GM12878 (cell line): ENCODE results near the gene C10orf71. TPM values are rescaled to one million over a fixed set of nuclear protein-coding genes. Genes with fewer than 3 reads are reported as not detected.

Source experiments
- ATAC-seq: fragments of 200-7000 bp; cut with Tn5 transposase; 3 replicates; pipeline ENCODE4 v1.9.1; 2020; ENCODE audit warnings: mild to moderate bottlenecking, moderate library complexity
- BruUV-seq: library from RNA; stranded (reverse); fragments of 400-500 nt; replicated peaks from 2 replicates; lab custom pipeline; 2021; lab: Mats Ljungman, UMichigan
- CTCF ChIA-PET: fragments of 300-600 bp; sonication (Branson Sonifier 250); formaldehyde crosslinking; extraction: SDS; loops from one replicate; lab custom pipeline; 2021; ENCODE audit warnings: inconsistent platforms; lab: Yijun Ruan, JAX
- POLR2A ChIA-PET: fragments of 350-600 bp; formaldehyde crosslinking; extraction: SDS; loops from one replicate; lab custom pipeline; 2021; ENCODE audit warnings: inconsistent platforms; lab: Charles Lee
- RAD21 ChIA-PET: fragments of 300-600 bp; sonication (Branson Sonifier 250); formaldehyde crosslinking; loops from one replicate; lab custom pipeline; 2023; ENCODE audit warnings: antibody characterized with exemption; ENCODE audit not compliant: unreplicated experiment; lab: Charles Lee
- SMC1A ChIA-PET: fragments of 300-600 bp; sonication (Branson Sonifier 250); formaldehyde crosslinking; loops from one replicate; lab custom pipeline; 2023; ENCODE audit not compliant: unreplicated experiment, uncharacterized antibody; lab: Charles Lee
- DNase-seq: peaks from one replicate; pipeline ENCODE4 v3.0.0-alpha.2; 2011; ENCODE audit warnings: low read depth, low spot score
- FAIRE-seq: peaks from 3 replicates; lab custom pipeline; 2011; peaks lifted over from hg19 to GRCh38; lab: Jason Lieb, UNC
- H2AFZ ChIP-seq: 2 replicates; pipeline ENCODE4 v1.6.0; 2011; ENCODE audit warnings: low read depth, low read length, control low read depth; ENCODE audit not compliant: control insufficient read depth
- H3K27ac ChIP-seq: 2 replicates; pipeline ENCODE4 v1.5.1; 2011; ENCODE audit warnings: control low read depth; ENCODE audit not compliant: control insufficient read depth, insufficient read depth
- H3K27me3 ChIP-seq, 2 experiments: replicated peaks in 1 of 2; 2 replicates each; pipeline versions ENCODE4 v1.6.0 to v1.6.1; 2011; ENCODE audit warnings: low read length in 1 of 2; ENCODE audit not compliant: control insufficient read depth in 2 of 2, insufficient read depth in 2 of 2
- H3K36me3 ChIP-seq, 2 experiments: 2 replicates each; pipeline ENCODE4 v1.5.1; 2011; ENCODE audit warnings: low read length in 1 of 2; ENCODE audit not compliant: control insufficient read depth in 2 of 2, insufficient read depth in 2 of 2
- H3K4me1 ChIP-seq: 2 replicates; pipeline ENCODE4 v1.6.1; 2011; ENCODE audit warnings: mild to moderate bottlenecking, low read length, moderate library complexity, mixed read lengths; ENCODE audit not compliant: control insufficient read depth, insufficient read depth
- H3K4me2 ChIP-seq: 2 replicates; pipeline ENCODE4 v1.6.0; 2011; ENCODE audit warnings: control low read depth; ENCODE audit not compliant: control insufficient read depth, insufficient read depth
- H3K4me3 ChIP-seq: fragments of 200-600 bp; sonication (generic); 2 replicates; pipeline ENCODE4 v1.5.1; 2016
- H3K79me2 ChIP-seq: 2 replicates; pipeline ENCODE4 v1.6.0; 2011; ENCODE audit warnings: low read length; ENCODE audit not compliant: control insufficient read depth, insufficient read depth
- H3K9ac ChIP-seq: 2 replicates; pipeline ENCODE4 v1.8.0; 2011; ENCODE audit warnings: low read length, control low read depth, mixed read lengths; ENCODE audit not compliant: control insufficient read depth, insufficient read depth
- H3K9me3 ChIP-seq: replicated peaks from 3 replicates; pipeline ENCODE4 v1.5.1; 2011; ENCODE audit warnings: mild to moderate bottlenecking, low read length; ENCODE audit not compliant: control insufficient read depth, insufficient read depth
- H4K20me1 ChIP-seq: 2 replicates; pipeline ENCODE4 v1.6.0; 2011; ENCODE audit not compliant: control insufficient read depth, insufficient read depth
- GABPA ChIP-seq: IDR thresholded peaks from 2 replicates; pipeline ENCODE4 v1.6.1; 2014; ENCODE audit warnings: antibody characterized with exemption, low read depth, mild to moderate bottlenecking, inconsistent platforms
- HDAC6 ChIP-seq: fragments of 200-600 bp; sonication (generic); IDR thresholded peaks from one replicate; pipeline ENCODE4 v1.8.0; 2017; ENCODE audit warnings: antibody characterized with exemption; ENCODE audit not compliant: unreplicated experiment
- NR2C1 ChIP-seq: fragments of 450-650 bp; IDR thresholded peaks from 2 replicates; pipeline ENCODE4 v1.6.1; 2017; ENCODE audit warnings: antibody characterized with exemption, mild to moderate bottlenecking, moderate library complexity
- ZNF687 ChIP-seq: fragments of 450-650 bp; IDR thresholded peaks from 2 replicates; pipeline ENCODE4 v1.6.1; 2017; ENCODE audit warnings: mild to moderate bottlenecking, moderate library complexity
- WGBS: methylation state at CpG from one replicate; pipeline ENCODE4 v1.1.6; 2016; ENCODE audit warnings: low lambda C conversion rate; ENCODE audit not compliant: insufficient replicate concordance, insufficient coverage; ENCODE audit errors: missing lambda C conversion rate; 5-methylcytosine and 5-hydroxymethylcytosine counted together
- in situ Hi-C: fragments of 300-500 bp; cut with MboI; formaldehyde crosslinking; loops from 9 replicates; pipeline ENCODE4 v1.14.3; 2018; ENCODE audit warnings: mixed read lengths
- intact Hi-C: fragments of 100-400 bp; cut with micrococcal nuclease; formaldehyde crosslinking; loops from one replicate; pipeline ENCODE4 v1.14.2; 2022; ENCODE audit not compliant: unreplicated experiment
- polyA plus RNA-seq, 11 experiments: library from polyadenylated mRNA; depleted of rRNA in 4 of 11; unstranded in 6 of 11; stranded (reverse) in 5 of 11; fragments of >200 nt; fragmentation: Nextera tagmentation in 4 of 11; fragmentation: Illumina TruSeq in 1 of 11; extraction: Ambion mirVana in 4 of 11; extraction: Trizol in 1 of 11; gene quantifications; 1 replicate in 1 of 11; 2 replicates in 10 of 11; pipeline versions ENCODE4 v1.2.1 to v1.2.3, GENCODE V29; 2011 to 2016; ENCODE audit warnings: inconsistent platforms in 2 of 11, missing spikeins in 2 of 11, low read depth in 1 of 11
- total RNA-seq, 4 experiments: library from RNA; depleted of rRNA in 3 of 4; stranded (reverse); fragments of >200 nt in 3 of 4; fragmentation: Illumina TruSeq in 1 of 4; extraction: Trizol in 1 of 4; gene quantifications; 2 replicates each; pipeline versions ENCODE4 v1.2.1 to v1.2.3, GENCODE V29; 2013 to 2021

C10orf71 gene
- total and polyA plus RNA-seq, 10 of the 15 experiments (the other 5 are each of a cell fraction or from before 2014, with no cell fraction given) = not detected

- no peak for TF ChIP-seq ZNF687
- TF ChIP-seq, all 136 proteins: peak for 0
Observed at GRCh38 chr10:49334964-49335363, 36.0 kb downstream of the C10orf71 start (continued).

- ChIA-PET POLR2A (no interaction called here), SMC1A (no interaction called here), RAD21 (no interaction called here), CTCF (no interaction called here)
- ATAC-seq = no peak
- FAIRE-seq = no peak
- Histone ChIP-seq H3K4me2 (no peak overlapping the region), H3K9ac (no peak overlapping the region), H3K79me2 (no peaks in the 10 kb centered on the region), H2AFZ (peak overlapping the region; percentile 38; the same call in 1 of the 2 replicates), H3K4me3 (no peak overlapping the region), H3K4me1 (no peaks in the 10 kb centered on the region), H3K27ac (no peak overlapping the region), H3K27me3 (no peaks in the 10 kb centered on the region), H4K20me1 (no peaks in the 10 kb centered on the region), H3K36me3 (no peaks in the 10 kb centered on the region), H3K9me3 (peaks cover 2% of the 10 kb centered on the region; the same call in 2 of the 3 replicates)
- no peak for DNase-seq
- in situ Hi-C loops = no loop called here
- 47% methylated on average over 1 of the region's 1 CpG for WGBS
- TF ChIP-seq GABPA (peak; percentile 42; the same call in 1 of the 2 replicates), HDAC6 (no peak), NR2C1 (peak; percentile 78)
- BruUV-seq = no TSS peak
- intact Hi-C loops = no loop called here
Observed at GRCh38 chr10:49335364-49335972, 36.5 kb downstream of the C10orf71 start.
